A673 (cell line): Measurements from ENCODE around the gene RDH16. TPM values are rescaled to one million over a fixed set of nuclear protein-coding genes. Genes with fewer than 3 reads are reported as not detected.

Experiments
- BruUV-seq: library from RNA; stranded (reverse); fragments of 400-500 nt; replicated peaks from 2 replicates; lab custom pipeline; 2021; lab: Mats Ljungman, UMichigan
- CTCF ChIA-PET: fragments of 300-600 bp; sonication (Branson Sonifier 250); formaldehyde crosslinking; loops from one replicate; lab custom pipeline; 2022; ENCODE audit warnings: antibody characterized with exemption; lab: Charles Lee
- POLR2A ChIA-PET: fragments of 300-600 bp; sonication (Branson Sonifier 250); formaldehyde crosslinking; loops from one replicate; lab custom pipeline; 2022; ENCODE audit warnings: antibody characterized with exemption; ENCODE audit not compliant: low non-redundant PET; lab: Charles Lee
- DNase-seq: peaks from one replicate; pipeline ENCODE4 v3.0.0-alpha.2; 2015; ENCODE audit warnings: low spot score
- H3K27ac ChIP-seq: fragments of 200-600 bp; sonication (generic); 2 replicates; pipeline ENCODE4 v1.5.1; 2016; ENCODE audit warnings: mixed run types, low read depth, mild to moderate bottlenecking, mixed read lengths, antibody characterized with exemption, low read length; ENCODE audit not compliant: poor library complexity, severe bottlenecking
- H3K27me3 ChIP-seq: fragments of 200-600 bp; sonication (generic); replicated peaks from 2 replicates; pipeline ENCODE4 v1.6.1; 2017; ENCODE audit warnings: mixed run types, low read depth, mild to moderate bottlenecking, mixed read lengths, antibody characterized with exemption, low read length; ENCODE audit not compliant: insufficient read depth, poor library complexity
- H3K36me3 ChIP-seq: fragments of 200-600 bp; sonication (generic); 2 replicates; pipeline ENCODE4 v1.6.1; 2016; ENCODE audit warnings: mixed run types, mild to moderate bottlenecking, mixed read lengths, antibody characterized with exemption, low read length; ENCODE audit not compliant: insufficient read depth, poor library complexity, severe bottlenecking
- H3K4me1 ChIP-seq: fragments of 200-600 bp; sonication (generic); 2 replicates; pipeline ENCODE4 v1.6.1; 2017; ENCODE audit warnings: mixed run types, mild to moderate bottlenecking, mixed read lengths, antibody characterized with exemption, low read length; ENCODE audit not compliant: insufficient read depth, poor library complexity, severe bottlenecking
- H3K4me3 ChIP-seq: fragments of 200-600 bp; sonication (generic); 2 replicates; pipeline ENCODE4 v1.5.1; 2016; ENCODE audit warnings: low read depth, mixed run types, mild to moderate bottlenecking, mixed read lengths, low read length; ENCODE audit not compliant: poor library complexity, severe bottlenecking
- H3K9me3 ChIP-seq: fragments of 200-600 bp; sonication (generic); 2 replicates; pipeline ENCODE4 v1.6.1; 2016; ENCODE audit warnings: mixed run types, low read depth, mild to moderate bottlenecking, mixed read lengths, antibody characterized with exemption, low read length; ENCODE audit not compliant: poor library complexity, severe bottlenecking
- CTCF ChIP-seq: fragments of 300-800, 200-600 bp; sonication (generic); conservative IDR thresholded peaks from 2 replicates; pipeline ENCODE4 v1.5.1; 2017; ENCODE audit warnings: low read depth, mild to moderate bottlenecking, antibody characterized with exemption, low read length, moderate library complexity, mixed read lengths
- EZH2 ChIP-seq: fragments of 200-600 bp; sonication (generic); IDR thresholded peaks from 2 replicates; pipeline ENCODE4 v1.6.1; 2017; ENCODE audit warnings: borderline replicate concordance, low read depth, mild to moderate bottlenecking, mixed read lengths, antibody characterized with exemption, low read length; ENCODE audit not compliant: poor library complexity, severe bottlenecking
- intact Hi-C: fragments of 100-400 bp; cut with micrococcal nuclease; formaldehyde crosslinking; loops from one replicate; pipeline ENCODE4 v1.10.0; 2022; ENCODE audit not compliant: unreplicated experiment
- total RNA-seq: library from RNA; stranded (reverse); gene quantifications from 2 replicates; pipeline ENCODE4 v1.2.3, GENCODE V29; 2021

The RDH16 gene
- total RNA-seq, 1 experiment from 2014 or later = 0.24 TPM

- H3K27ac ChIP-seq = no peak overlapping the region
- TF ChIP-seq CTCF (no peak), EZH2 (no peak)
- ChIA-PET CTCF (no interaction called here), POLR2A (interaction anchor here (0.6 kb wide), 1 partner anchor 18 kb away, joined by 5 read pairs; no protein-coding TSS in a partner anchor)
- DNase-seq = no peak
- peaks cover 6% of the 10 kb centered on the region for H3K4me1 ChIP-seq
- H3K9me3 ChIP-seq = no peaks in the 10 kb centered on the region
- H3K4me3 ChIP-seq = no peak overlapping the region
- no TSS peak for BruUV-seq
- H3K36me3 ChIP-seq = no peaks in the 10 kb centered on the region
- intact Hi-C loops = no loop called here
- H3K27me3 ChIP-seq = no peaks in the 10 kb centered on the region
Measured at GRCh38 chr12:56993346-56993745, 35.9 kb upstream of the RDH16 start.

- CTCF ChIA-PET = no interaction called here
- H3K27me3 ChIP-seq = no peaks in the 10 kb centered on the region
- no peaks in the 10 kb centered on the region for H3K36me3 ChIP-seq
- H3K9me3 ChIP-seq = no peaks in the 10 kb centered on the region
- no peak overlapping the region for H3K4me3 ChIP-seq
- TF ChIP-seq EZH2 = no peak
- intact Hi-C loops = no loop called here
- peaks cover 6% of the 10 kb centered on the region for H3K4me1 ChIP-seq
- BruUV-seq = no TSS peak
- no peak for DNase-seq
- H3K27ac ChIP-seq = no peak overlapping the region
- POLR2A ChIA-PET = no interaction called here
Measured at GRCh38 chr12:56991319-56992246, 34.2 kb upstream of the RDH16 start.

GRCh38 chr12:56990648-56991318 lies 33.4 kb upstream of the RDH16 start:
- no peak for DNase-seq
- ChIA-PET POLR2A (no interaction called here), CTCF (no interaction called here)
- Histone ChIP-seq H3K4me3 (no peak overlapping the region), H3K27me3 (no peaks in the 10 kb centered on the region), H3K36me3 (no peaks in the 10 kb centered on the region), H3K27ac (no peak overlapping the region), H3K9me3 (no peaks in the 10 kb centered on the region), H3K4me1 (peaks cover 6% of the 10 kb centered on the region)
- no peak for TF ChIP-seq EZH2
- no peak for TF ChIP-seq CTCF
- BruUV-seq = no TSS peak
- intact Hi-C loops = no loop called here
